ENCODE results near the gene SLFN12.
A peak's percentile ranks its signal among the peaks of the same experiment; 100 is the strongest.

DNA sequence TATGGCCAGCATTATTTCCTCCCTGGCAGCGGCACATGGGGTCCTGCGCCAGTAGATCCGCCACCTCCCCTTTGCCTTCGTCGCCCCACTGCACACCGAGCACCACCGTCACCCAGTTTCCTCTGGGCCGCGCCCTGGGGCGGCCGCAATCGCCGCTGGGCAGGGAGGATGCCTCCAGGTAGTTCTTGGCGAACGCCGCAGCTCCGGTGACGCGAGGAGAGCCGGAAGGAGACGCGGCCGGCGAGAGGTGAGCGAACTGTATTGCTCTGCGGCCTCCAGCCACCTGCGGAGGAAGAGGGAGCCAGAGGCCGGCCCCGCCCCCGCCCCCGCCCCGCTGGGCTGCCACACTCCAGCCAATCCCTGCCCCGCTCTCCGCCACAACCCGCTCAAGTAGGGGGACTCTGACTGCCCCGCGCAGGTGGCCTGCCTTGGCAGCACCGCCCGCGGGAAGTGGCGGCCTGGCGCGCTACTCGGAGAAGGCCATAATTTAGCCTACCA lies 28.1 kb upstream of the SLFN12 start:
- TF ChIP-seq, protein P1, sequence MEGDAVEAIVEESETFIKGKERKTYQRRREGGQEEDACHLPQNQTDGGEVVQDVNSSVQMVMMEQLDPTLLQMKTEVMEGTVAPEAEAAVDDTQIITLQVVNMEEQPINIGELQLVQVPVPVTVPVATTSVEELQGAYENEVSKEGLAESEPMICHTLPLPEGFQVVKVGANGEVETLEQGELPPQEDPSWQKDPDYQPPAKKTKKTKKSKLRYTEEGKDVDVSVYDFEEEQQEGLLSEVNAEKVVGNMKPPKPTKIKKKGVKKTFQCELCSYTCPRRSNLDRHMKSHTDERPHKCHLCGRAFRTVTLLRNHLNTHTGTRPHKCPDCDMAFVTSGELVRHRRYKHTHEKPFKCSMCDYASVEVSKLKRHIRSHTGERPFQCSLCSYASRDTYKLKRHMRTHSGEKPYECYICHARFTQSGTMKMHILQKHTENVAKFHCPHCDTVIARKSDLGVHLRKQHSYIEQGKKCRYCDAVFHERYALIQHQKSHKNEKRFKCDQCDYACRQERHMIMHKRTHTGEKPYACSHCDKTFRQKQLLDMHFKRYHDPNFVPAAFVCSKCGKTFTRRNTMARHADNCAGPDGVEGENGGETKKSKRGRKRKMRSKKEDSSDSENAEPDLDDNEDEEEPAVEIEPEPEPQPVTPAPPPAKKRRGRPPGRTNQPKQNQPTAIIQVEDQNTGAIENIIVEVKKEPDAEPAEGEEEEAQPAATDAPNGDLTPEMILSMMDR (IDR thresholded peaks at IDR 0.05): no peak
- TF ChIP-seq POLR2AphosphoS5 (IDR thresholded peaks at IDR 0.05): peak in 1 of 2 donors; percentile 35
- TF ChIP-seq POLR2A (IDR thresholded peaks at IDR 0.05): peak in 1 of 4 donors; percentile 30

Measured in upper lobe of left lung (tissue), 4 donors.